ENCODE results near the gene TTC33. TPM values are rescaled to one million over a fixed set of nuclear protein-coding genes. Genes with fewer than 3 reads are reported as not detected.
"Not testable (repeated sequence)": the region's sequence is repeated elsewhere in the genome, so short reads cannot be mapped to it uniquely, and the experiment has no call there.

TTC33 gene
- total RNA-seq, 2 donors from 2014 or later, result 10.3 to 22.5 TPM

DNA sequence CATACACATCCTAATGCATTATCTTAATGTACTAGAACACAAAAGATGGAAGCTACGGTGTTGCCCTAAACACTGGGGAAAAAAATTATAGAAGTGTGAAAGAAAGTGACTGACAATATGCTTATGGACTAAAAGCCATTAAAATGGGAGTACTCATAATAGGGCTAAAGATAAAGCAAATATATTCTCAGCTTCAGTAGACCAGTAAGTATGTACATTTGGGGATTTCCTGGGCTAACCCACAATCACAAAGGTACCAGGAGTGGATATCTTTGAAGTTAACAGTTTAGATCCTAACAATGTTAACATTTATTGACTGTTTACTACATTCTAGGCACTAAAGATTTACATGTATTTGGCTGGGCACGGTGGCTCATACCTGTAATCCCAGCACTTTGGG, 39.2 kb downstream of the TTC33 start:
- ATAC-seq (ENCODE audit: insufficient number of reproducible peaks, low FRiP score, low read depth) (no peak), DNase-seq (ENCODE audit: low spot score) (no peak)
- no peak overlapping the region for H3K4me3 ChIP-seq
- no peak overlapping the region for H3K27ac ChIP-seq
- TF ChIP-seq, protein P1, sequence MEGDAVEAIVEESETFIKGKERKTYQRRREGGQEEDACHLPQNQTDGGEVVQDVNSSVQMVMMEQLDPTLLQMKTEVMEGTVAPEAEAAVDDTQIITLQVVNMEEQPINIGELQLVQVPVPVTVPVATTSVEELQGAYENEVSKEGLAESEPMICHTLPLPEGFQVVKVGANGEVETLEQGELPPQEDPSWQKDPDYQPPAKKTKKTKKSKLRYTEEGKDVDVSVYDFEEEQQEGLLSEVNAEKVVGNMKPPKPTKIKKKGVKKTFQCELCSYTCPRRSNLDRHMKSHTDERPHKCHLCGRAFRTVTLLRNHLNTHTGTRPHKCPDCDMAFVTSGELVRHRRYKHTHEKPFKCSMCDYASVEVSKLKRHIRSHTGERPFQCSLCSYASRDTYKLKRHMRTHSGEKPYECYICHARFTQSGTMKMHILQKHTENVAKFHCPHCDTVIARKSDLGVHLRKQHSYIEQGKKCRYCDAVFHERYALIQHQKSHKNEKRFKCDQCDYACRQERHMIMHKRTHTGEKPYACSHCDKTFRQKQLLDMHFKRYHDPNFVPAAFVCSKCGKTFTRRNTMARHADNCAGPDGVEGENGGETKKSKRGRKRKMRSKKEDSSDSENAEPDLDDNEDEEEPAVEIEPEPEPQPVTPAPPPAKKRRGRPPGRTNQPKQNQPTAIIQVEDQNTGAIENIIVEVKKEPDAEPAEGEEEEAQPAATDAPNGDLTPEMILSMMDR (IDR thresholded peaks at IDR 0.05), result no peak
- H3K27me3 ChIP-seq (replicated peaks; ENCODE audit: insufficient read depth), result no peaks in the 10 kb centered on the region
- H3K9me3 ChIP-seq, result no peaks in the 10 kb centered on the region
- peaks cover 9% of the 10 kb centered on the region for H3K36me3 ChIP-seq
- H3K4me1 ChIP-seq (ENCODE audit: control insufficient read depth in 1 of 2, low read depth in 2 of 2), result no peaks in the 10 kb centered on the region

DNA sequence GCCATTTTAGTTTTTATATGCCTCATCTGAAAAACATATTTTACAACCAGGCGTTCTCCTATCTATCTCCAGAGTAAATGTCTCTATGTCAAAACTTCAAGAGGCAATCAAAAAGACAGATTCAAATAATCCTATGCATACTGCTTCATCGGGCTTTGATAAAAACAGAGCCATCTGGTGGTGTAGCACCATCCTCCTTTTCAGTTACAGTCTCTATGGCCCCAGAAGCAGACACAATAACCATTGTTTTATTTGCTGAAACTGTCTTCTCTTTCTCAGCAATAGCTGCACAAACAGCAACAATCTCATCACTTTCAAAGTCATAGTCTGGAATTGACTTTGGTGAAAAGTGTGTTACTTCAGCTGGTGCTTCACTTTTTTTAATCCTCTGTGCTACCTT, 39.8 kb downstream of the TTC33 start:
- Histone ChIP-seq H3K9me3 (no peaks in the 10 kb centered on the region), H3K4me3 (no peak overlapping the region), H3K4me1 (ENCODE audit: control insufficient read depth in 1 of 2, low read depth in 2 of 2) (no peaks in the 10 kb centered on the region), H3K36me3 (peaks cover 11% of the 10 kb centered on the region), H3K27ac (no peak overlapping the region), H3K27me3 (replicated peaks; ENCODE audit: insufficient read depth) (no peaks in the 10 kb centered on the region)
- DNase-seq (ENCODE audit: low spot score) (no peak), ATAC-seq (ENCODE audit: insufficient number of reproducible peaks, low FRiP score, low read depth) (no peak)
- TF ChIP-seq, protein P1 (IDR thresholded peaks at IDR 0.05), result no peak

DNA sequence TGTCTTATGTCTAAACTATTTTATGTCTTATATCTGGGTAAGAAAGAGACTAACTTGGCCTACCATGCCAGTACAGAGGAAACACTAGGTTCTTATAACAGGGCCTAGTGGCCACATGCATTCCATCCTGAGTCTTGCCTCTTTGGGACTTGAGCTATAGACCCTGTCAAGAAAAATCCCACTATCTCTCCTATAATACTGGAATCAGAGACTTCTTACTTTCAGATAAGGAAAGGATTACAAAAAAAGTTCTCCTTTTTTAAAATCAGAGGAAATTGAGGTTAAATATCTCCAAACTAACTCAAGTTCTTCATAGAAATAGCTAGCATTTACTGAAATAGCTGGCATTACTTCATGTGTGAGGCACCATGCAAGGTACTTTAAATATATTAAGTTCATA, 41.8 kb downstream of the TTC33 start:
- no peaks in the 10 kb centered on the region for H3K9me3 ChIP-seq
- H3K27ac ChIP-seq, result no peak overlapping the region
- H3K36me3 ChIP-seq, result peaks cover 14% of the 10 kb centered on the region
- H3K27me3 ChIP-seq (replicated peaks; ENCODE audit: insufficient read depth), result no peaks in the 10 kb centered on the region
- H3K4me3 ChIP-seq, result no peak overlapping the region
- DNase-seq (ENCODE audit: low spot score), result no peak
- no peak for ATAC-seq (ENCODE audit: insufficient number of reproducible peaks, low FRiP score, low read depth)
- TF ChIP-seq, protein P1 (IDR thresholded peaks at IDR 0.05), result no peak
- no peaks in the 10 kb centered on the region for H3K4me1 ChIP-seq (ENCODE audit: control insufficient read depth in 1 of 2, low read depth in 2 of 2)

DNA sequence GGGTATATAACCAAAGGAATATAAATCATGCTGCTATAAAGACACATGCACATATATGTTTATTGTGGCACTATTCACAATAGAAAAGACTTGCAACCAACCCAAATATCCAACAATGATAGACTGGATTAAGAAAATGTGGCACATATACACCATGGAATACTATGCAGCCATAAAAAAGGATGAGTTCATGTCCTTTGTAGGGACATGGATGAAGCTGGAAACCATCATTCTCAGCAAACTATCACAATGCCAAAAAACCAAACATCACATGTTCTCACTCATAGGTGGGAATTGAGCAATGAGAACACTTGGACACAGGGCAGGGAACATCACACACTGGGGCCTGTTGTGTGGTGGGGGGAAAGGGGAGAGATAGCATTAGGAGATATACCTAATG, 45.2 kb downstream of the TTC33 start:
- H3K4me3 ChIP-seq; H3K27me3 ChIP-seq (replicated peaks; ENCODE audit: insufficient read depth); H3K9me3 ChIP-seq; ATAC-seq (ENCODE audit: insufficient number of reproducible peaks, low FRiP score, low read depth); DNase-seq (ENCODE audit: low spot score); H3K36me3 ChIP-seq; H3K27ac ChIP-seq; H3K4me1 ChIP-seq (ENCODE audit: control insufficient read depth in 1 of 2, low read depth in 2 of 2): not testable (repeated sequence)

DNA sequence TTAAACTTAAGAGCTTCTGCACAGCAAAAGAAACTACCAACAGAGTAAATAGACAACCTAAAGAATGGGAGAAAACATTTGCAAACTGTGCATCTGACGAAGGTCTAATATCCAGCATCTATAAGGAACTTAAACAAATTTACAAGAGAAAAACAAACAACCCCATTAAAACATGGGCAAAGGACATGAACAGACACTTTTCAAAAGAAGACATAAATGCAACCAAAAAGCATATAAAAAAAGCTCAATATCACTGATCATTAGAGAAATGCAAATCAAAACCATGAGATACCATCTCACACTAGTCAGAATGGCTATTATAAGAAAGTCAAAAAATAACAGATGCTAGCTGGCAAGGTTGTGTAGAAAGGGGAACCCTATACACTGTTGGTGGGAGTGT, 50.3 kb downstream of the TTC33 start:
- H3K36me3 ChIP-seq; H3K27me3 ChIP-seq (replicated peaks; ENCODE audit: insufficient read depth); ATAC-seq (ENCODE audit: insufficient number of reproducible peaks, low FRiP score, low read depth); H3K27ac ChIP-seq; DNase-seq (ENCODE audit: low spot score); H3K4me3 ChIP-seq; H3K4me1 ChIP-seq (ENCODE audit: control insufficient read depth in 1 of 2, low read depth in 2 of 2): not testable (repeated sequence)
- H3K9me3 ChIP-seq, result peaks cover 12% of the 10 kb centered on the region

DNA sequence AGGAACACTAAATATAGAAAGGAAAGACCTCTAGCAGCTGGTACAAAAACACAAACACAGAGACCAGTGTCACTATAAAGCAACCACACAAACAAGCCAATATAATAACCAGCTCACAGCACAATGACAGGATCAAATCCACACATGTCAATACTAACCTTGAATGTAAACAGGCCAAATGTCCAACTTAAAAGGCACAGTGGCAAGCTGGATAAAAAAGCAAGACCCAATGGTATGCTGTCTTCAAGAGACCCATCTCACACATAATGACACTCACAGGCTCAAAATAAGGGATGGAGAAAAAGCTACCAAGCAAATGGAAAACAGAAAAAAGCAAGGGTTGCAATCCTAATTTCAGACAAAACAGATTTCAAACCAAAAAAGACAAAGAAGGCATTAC, 53.7 kb downstream of the TTC33 start:
- H3K36me3 ChIP-seq; H3K4me3 ChIP-seq; H3K27ac ChIP-seq; DNase-seq (ENCODE audit: low spot score); ATAC-seq (ENCODE audit: insufficient number of reproducible peaks, low FRiP score, low read depth); H3K27me3 ChIP-seq (replicated peaks; ENCODE audit: insufficient read depth); H3K4me1 ChIP-seq (ENCODE audit: control insufficient read depth in 1 of 2, low read depth in 2 of 2): not testable (repeated sequence)
- H3K9me3 ChIP-seq, result peaks cover 12% of the 10 kb centered on the region

DNA sequence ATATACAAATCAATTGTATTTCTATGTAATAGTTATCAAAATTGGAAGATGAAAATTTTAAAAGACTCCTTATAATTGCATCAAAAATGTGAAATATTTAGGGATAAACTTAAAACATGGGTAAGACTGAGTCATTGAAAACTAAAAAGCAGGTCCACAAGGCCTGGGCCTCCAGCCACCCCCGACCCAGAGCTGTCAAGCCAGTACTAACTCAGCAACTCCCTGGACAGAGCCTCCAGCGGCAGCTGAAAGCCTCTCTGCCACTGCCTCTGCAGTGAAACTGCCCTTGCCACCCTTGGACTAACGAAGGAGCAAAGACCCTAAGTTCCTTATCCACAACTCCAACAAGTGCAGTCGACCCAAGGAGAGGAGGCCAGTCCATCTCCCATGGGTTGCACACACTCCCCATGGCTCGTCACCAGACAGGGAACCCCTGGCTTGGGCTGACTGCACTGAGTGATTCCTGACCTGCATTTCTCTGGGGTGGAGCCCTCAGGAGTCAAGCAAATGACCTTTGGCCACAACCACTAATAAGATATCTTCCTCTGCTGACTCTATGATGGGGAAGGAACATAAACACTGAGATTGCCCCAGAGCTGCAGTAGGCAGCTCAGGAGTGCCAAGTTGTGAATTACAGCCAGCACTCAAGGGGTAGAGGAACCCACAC, 55.5 kb downstream of the TTC33 start:
- Histone ChIP-seq H3K27me3 (replicated peaks; ENCODE audit: insufficient read depth) (no peaks in the 10 kb centered on the region), H3K9me3 (peaks cover 12% of the 10 kb centered on the region), H3K4me3 (no peak overlapping the region), H3K27ac (no peak overlapping the region), H3K4me1 (ENCODE audit: control insufficient read depth in 1 of 2, low read depth in 2 of 2) (no peaks in the 10 kb centered on the region), H3K36me3 (peaks cover 3% of the 10 kb centered on the region)
- no peak for DNase-seq (ENCODE audit: low spot score)
- TF ChIP-seq, protein P1 (IDR thresholded peaks at IDR 0.05), result no peak
- no peak for ATAC-seq (ENCODE audit: insufficient number of reproducible peaks, low FRiP score, low read depth)
